Sigmoid colon (tissue), 3 donors: ENCODE results near the gene TSEN15.

Experiments used
- CTCF ChIP-seq, 4 experiments: fragments of 450-650 bp in 3 of 4; fragments of 200-600 bp in 1 of 4; IDR thresholded peaks; one replicate each; pipeline ENCODE4 v1.5.1; 2016 to 2019; ENCODE audit warnings: antibody characterized with exemption in 4 of 4, mild to moderate bottlenecking in 3 of 4, moderate library complexity in 2 of 4
- POLR2A ChIP-seq, 2 donors: fragments of 450-650 bp; IDR thresholded peaks; one replicate each; pipeline ENCODE4 v1.6.1; 2016; ENCODE audit warnings: antibody characterized with exemption in 2 of 2, mild to moderate bottlenecking in 2 of 2, moderate library complexity in 2 of 2

GRCh38 chr1:184060316-184060715 is 8.8 kb downstream of the TSEN15 start:
- TF ChIP-seq POLR2A (IDR thresholded peaks at IDR 0.05) (no peak), CTCF (IDR thresholded peaks at IDR 0.05) (no peak)
